Measurements from ENCODE around the gene SYNGR2. TPM values are rescaled to one million over a fixed set of nuclear protein-coding genes. Genes with fewer than 3 reads are reported as not detected.

Gene SYNGR2
- total and polyA plus RNA-seq, 8 donors: 39.0 to 227 (median 48.6) TPM

GRCh38 chr17:78140169-78141051 lies 28.0 kb upstream of the SYNGR2 start:
- Histone ChIP-seq H3K4me3 (peak overlapping the region in 1 of 2 donors; percentile 11), H3K27ac (peak overlapping the region; percentile 75 to 76), H3K4me1 (peaks cover 31 to 90% of the 10 kb centered on the region in 2 donors)

DNA sequence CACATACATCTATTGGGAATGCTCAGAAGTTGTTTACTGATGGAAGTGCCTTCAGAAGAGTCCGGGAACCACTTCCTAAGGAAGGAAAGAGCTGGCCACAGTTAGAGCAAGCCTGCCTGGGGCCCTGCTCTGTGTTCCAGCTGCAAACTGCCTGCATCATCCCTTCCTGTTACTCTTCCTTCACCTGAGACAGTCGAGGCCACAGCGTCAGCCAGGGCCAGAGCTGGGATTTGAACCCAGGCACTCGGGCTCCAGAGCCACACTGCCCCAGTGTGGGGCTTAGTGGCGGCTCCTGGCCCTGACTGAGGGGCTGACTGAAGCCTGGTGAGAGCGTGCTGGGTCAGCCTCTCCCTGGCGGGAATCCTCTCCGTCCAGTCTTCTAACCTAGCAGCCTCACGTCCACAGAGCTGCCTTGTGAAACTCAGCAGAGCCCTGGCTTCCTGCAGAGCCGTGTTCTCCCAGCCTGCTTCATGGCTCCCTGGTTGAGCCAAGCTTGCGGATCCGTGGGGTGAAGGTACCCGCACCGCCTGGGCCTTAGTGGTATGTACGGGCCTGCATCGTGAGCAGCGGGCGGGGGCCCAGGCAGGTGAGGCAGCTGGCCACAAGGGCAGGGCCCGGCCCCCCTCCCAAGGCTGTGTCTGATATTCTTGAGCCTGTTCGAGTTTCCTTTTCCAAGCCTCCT lies 26.8 kb upstream of the SYNGR2 start:
- Histone ChIP-seq H3K27ac (peak overlapping the region; percentile 75 to 76), H3K27me3 (no peaks in the 10 kb centered on the region)
- no peak for DNase-seq

More at GRCh38 chr17:78140169-78141051, 28.0 kb upstream of the SYNGR2 start:
- ATAC-seq (peak; percentile 85), DNase-seq (peak in 3 of 4 donors; percentile 81 to 99 (median 99))
- no peaks in the 10 kb centered on the region for H3K27me3 ChIP-seq
- no peaks in the 10 kb centered on the region for H3K9me3 ChIP-seq
- peak in 1 of 2 donors; percentile 11 for TF ChIP-seq CTCF (IDR thresholded peaks at IDR 0.05)
- intact Hi-C loops (cut with DNase I): no loop called here
- H3K36me3 ChIP-seq: peaks cover 0 to 17% of the 10 kb centered on the region in 2 donors

DNA sequence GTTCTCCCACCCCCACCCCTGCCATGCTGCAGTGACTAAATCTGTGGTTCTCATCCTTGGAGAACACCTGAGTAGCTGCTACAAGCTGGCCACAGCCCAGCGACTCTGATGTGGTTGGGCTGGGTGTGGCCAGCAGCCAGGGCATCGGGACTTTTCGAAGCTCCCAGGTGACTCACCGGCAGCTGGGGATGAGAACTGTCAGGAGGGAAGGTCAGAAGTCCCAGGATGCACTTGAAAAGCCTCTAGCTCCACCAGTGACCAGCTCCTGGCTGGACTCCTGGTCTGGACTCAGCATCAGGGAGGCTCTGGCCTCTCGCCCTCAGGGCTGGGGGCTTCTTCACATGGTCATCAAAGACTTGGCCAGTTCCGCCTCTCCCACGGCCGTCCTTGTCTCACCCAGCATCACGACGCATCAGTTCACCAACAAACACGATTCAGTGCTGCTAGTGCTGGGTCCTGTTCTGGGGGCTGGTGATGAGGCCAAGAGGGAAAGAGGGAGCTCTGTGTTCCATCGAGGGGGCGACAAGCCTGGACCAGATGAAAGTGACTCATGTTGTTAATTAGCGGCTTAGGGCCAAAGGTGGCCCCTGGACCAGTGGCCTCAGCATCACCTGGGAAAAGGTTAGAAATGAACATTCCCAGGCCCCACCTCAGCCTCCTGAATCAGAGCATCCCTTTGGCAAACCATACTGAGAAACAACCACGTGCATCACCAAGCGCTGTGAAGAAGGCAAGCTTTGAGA lies 26.1 kb upstream of the SYNGR2 start:
- no peak overlapping the region for H3K4me3 ChIP-seq
- DNase-seq: peak in 2 of 4 donors; percentile 81 to 89
- H3K27ac ChIP-seq: peak overlapping the region in 1 of 2 donors; percentile 75
- no peak for TF ChIP-seq CTCF (IDR thresholded peaks at IDR 0.05)
- peak; percentile 20 for ATAC-seq
- no peaks in the 10 kb centered on the region for H3K9me3 ChIP-seq
- intact Hi-C loops (cut with DNase I): no loop called here
- peaks cover 33 to 91% of the 10 kb centered on the region in 2 donors for H3K4me1 ChIP-seq
- peaks cover 0 to 8% of the 10 kb centered on the region in 2 donors for H3K36me3 ChIP-seq
- H3K27me3 ChIP-seq: no peaks in the 10 kb centered on the region

More for the DNA sequence above, 26.8 kb upstream of the SYNGR2 start:
- no peak for TF ChIP-seq CTCF (IDR thresholded peaks at IDR 0.05)
- intact Hi-C loops (cut with DNase I): no loop called here
- Histone ChIP-seq H3K4me3 (no peak overlapping the region), H3K9me3 (no peaks in the 10 kb centered on the region), H3K36me3 (peaks cover 0 to 10% of the 10 kb centered on the region in 2 donors), H3K4me1 (peaks cover 33 to 91% of the 10 kb centered on the region in 2 donors)
- no peak for ATAC-seq

DNA sequence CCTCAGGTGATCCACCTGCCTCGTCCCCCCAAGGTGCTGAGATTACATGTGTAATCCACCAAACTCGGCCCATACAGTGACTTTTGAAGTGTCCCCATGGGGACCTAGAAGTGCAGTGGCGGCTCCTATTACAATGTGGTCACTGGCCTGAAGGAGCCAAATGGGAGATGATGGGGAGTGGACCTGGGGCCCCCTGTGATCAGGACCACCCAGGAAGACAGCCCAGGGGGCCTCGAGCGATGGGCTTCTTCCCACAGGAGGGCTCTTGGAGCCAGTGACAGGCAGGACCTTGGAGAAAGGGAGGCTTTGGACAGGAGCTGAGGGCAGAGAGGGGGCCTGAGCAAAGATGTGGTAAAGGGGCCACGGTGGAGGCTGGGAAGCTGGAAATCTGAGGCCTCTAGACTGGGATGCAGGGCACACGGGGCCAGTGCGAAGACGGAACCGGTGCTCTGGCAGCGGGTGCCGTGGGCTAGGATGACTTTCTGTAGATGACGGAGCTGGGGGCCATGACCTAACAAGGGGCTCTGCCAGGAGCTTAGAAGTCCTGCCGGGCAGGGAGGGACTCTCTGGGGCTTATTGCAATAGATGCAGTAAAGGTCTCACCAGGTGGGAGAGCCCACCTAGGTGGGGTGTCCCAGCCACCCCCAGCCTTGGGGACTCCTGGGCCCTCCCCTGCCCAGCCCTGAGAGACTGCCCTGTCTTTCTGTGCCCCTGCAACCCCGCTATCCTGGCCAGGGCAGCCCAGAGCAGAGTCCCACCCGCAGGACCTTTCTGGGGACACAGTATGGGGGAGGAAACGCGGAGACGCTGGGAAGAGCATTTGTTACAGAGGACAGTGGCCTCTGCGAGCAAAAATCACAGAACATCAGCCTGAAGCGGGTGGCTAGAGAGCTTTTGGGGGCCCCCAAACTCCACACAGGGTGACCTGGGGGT lies 24.9 kb upstream of the SYNGR2 start:
- H3K9me3 ChIP-seq: no peaks in the 10 kb centered on the region
- H3K27ac ChIP-seq: peak overlapping the region; percentile 71 to 79
- DNase-seq: no peak
- no peak overlapping the region for H3K4me3 ChIP-seq
- H3K36me3 ChIP-seq: peaks cover 0 to 8% of the 10 kb centered on the region in 2 donors
- ATAC-seq: no peak
- no peak for TF ChIP-seq CTCF (IDR thresholded peaks at IDR 0.05)
- intact Hi-C loops (cut with DNase I): no loop called here
- H3K27me3 ChIP-seq: no peaks in the 10 kb centered on the region
- H3K4me1 ChIP-seq: peaks cover 33 to 91% of the 10 kb centered on the region in 2 donors

Measured in left lung (tissue), 10 donors.